HG03354 (cell line): Measurements from ENCODE around the gene PCSK1N.
"Not testable (repeated sequence)": the region's sequence is repeated elsewhere in the genome, so short reads cannot be mapped to it uniquely, and the experiment has no call there.

Source experiments
- ATAC-seq: cut with Tn5 transposase; IDR thresholded peaks from one replicate; pipeline ENCODE4 v1.9.1; 2021; ENCODE audit warnings: mild to moderate bottlenecking; ENCODE audit not compliant: unreplicated experiment, poor library complexity, severe bottlenecking

PCSK1N gene

GRCh38 chrX:48826135-48826875, 9.1 kb downstream of the PCSK1N start, which contains the start of gene ERAS:
ERAS (plus strand) TSS chrX:48826513; CDS start chrX:48829124, 2,611 bp downstream.
- no peak for ATAC-seq

DNA sequence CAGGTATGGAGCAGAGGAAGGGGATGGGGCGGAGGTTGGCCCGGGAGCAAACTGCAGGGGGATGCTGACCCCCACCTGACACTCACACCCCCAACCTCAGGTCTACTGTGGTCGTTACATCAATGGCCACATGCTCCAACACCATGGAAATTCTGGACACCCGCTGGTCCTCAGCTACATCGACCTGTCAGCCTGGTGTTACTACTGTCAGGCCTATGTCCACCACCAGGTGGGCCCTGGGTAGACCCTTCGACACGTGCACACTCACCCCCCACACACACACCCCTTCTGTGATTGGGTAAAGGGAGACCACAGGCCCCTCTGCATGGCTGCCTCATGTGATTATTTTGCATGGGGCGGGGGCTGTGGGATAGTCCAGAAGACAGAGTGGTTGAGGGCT, 11.3 kb downstream of the PCSK1N start:
- ATAC-seq, result no peak

DNA sequence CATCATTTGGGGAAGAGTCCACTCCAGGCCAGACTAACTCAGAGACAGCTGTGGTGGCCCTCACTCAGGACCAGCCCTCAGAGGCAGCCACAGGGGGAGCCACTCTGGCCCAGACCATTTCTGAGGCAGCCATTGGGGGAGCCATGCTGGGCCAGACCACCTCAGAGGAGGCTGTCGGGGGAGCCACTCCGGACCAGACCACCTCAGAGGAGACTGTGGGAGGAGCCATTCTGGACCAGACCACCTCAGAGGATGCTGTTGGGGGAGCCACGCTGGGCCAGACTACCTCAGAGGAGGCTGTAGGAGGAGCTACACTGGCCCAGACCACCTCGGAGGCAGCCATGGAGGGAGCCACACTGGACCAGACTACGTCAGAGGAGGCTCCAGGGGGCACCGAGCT, 12.4 kb downstream of the PCSK1N start:
- ATAC-seq, result no peak

DNA sequence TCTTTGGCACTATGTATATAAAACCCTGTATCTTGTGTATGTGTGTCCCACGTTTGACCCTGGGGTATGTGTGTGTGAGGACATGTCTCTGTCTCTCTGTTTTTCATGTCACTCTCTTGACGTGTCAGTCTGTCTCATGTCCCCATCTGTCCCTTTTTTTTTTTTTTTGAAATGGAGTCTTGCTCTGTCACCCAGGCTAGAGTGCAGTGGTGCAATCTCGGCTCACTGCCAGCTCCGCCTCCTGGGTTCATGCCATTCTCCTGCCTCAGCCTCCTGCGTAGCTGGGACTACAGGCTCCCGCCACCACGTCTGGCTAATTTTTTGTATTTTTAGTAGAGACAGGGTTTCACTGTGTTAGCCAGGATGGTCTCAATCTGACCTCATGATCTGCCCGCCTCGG, 16.0 kb downstream of the PCSK1N start:
- ATAC-seq, result not testable (repeated sequence)

DNA sequence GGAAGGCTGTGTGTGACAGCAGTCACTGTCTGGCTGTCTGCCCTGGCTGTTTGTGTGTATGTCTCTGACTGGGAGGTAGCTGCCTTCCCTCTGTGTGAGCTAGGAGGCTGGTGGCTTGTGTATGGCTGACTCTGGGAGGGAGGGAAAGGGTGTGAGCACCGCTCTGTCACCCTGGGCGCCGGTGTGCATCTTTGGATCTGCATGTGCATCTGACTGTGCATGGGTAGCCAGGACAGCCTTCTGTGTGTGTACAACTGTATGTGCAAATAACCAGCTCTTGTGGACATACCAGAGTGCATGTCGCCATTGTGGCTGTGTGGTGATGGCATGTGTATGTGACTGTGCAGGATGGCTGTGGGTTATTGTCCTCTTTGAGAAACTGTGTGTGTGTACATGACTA, 16.5 kb downstream of the PCSK1N start:
- no peak for ATAC-seq

DNA sequence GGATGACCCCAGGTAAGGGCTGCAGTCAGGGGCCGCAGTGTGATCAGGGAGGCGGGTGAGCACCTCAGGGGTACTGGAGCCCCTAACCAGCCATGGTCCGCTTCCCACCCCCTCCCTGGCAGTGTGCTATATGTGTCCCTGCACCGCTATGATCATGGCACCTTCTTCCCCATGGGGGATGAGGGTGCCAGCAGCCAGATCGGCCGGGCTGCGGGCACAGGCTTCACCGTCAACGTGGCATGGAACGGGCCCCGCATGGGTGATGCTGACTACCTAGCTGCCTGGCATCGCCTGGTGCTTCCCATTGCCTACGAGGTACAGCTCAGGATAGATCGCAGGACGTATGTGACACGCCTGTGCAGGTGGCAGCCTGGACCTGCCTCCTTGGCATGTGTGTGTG, 17.3 kb downstream of the PCSK1N start:
- ATAC-seq, result no peak

DNA sequence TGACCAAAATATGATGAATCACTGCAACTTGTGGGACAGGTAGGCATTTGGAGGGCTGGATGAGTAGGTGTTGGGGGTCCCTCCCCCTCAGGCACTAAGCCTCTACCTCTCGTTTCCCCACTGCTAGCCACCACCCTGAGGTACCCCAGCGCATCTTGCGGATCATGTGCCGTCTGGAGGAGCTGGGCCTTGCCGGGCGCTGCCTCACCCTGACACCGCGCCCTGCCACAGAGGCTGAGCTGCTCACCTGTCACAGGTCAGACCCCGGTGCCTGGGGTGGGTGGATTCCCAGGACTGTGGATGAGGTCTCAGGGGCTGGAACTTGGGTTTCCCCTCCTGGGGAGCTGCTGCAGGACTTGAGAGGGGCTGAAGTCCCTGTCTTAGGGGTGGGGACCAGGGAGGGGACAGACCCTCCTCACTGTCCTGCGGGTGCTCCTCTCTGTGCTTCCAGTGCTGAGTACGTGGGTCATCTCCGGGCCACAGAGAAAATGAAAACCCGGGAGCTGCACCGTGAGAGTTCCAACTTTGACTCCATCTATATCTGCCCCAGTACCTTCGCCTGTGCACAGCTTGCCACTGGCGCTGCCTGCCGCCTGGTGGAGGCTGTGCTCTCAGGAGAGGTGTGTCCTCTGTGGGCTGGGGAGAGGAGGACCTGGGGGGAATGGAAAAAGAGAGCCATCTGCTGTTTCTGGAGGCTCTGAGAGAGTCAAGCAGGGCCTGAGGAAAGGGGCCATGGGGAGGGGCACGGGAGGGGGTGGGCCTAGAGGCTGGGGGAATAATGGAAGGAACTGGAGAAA, 19.2 kb downstream of the PCSK1N start:
- ATAC-seq, result no peak

DNA sequence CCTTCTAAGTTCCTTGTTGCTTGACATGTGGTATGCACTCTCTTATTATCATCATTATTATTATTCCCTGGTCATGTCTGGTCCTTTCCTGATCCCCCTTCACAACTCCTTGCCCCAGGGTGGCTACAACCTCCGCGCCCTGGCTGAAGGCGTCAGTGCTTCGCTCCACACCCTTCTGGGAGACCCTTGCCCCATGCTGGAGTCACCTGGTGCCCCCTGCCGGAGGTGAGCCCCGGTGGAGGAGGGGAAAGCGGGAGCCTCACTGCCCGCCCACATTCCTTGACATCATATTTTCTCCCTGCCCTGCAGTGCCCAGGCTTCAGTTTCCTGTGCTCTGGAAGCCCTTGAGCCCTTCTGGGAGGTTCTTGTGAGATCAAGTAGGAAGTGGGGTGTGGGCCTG, 20.1 kb downstream of the PCSK1N start:
- no peak for ATAC-seq

DNA sequence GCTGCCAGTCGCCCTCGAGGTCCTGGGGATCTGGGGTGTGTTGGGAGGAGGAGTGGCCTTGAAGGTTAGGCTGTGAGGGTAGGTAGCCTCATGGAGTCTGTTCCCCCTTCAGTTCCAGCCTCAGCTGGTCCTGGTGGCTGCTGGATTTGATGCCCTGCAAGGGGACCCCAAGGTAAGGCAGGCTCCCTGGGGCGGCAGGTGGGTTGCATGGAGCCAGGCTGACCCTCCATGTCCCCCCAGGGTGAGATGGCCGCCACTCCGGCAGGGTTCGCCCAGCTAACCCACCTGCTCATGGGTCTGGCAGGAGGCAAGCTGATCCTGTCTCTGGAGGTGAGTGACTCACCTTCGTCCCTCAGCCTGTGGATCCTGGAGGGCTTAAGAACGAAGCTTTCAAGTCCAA, 20.7 kb downstream of the PCSK1N start:
- ATAC-seq, result no peak

- no peak for ATAC-seq
Observed at GRCh38 chrX:48813644-48814043, 21.8 kb downstream of the PCSK1N start.

- no peak for ATAC-seq
Observed at GRCh38 chrX:48806081-48806480, 29.3 kb downstream of the PCSK1N start.

DNA sequence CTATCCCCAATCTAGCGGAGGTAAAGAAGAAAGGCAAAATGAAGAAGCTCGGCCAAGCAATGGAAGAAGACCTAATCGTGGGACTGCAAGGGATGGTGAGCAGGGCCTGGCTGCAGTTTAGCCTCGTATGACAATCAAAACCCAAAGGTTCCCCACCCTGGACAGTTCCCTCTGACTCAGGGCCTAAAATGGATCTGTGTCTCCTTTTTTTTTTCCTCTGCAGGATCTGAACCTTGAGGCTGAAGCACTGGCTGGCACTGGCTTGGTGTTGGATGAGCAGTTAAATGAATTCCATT, 32.6 kb downstream of the PCSK1N start:
- no peak for ATAC-seq

- ATAC-seq, result peak; percentile 46
Observed at GRCh38 chrX:48802089-48802904, 33.1 kb downstream of the PCSK1N start.

DNA sequence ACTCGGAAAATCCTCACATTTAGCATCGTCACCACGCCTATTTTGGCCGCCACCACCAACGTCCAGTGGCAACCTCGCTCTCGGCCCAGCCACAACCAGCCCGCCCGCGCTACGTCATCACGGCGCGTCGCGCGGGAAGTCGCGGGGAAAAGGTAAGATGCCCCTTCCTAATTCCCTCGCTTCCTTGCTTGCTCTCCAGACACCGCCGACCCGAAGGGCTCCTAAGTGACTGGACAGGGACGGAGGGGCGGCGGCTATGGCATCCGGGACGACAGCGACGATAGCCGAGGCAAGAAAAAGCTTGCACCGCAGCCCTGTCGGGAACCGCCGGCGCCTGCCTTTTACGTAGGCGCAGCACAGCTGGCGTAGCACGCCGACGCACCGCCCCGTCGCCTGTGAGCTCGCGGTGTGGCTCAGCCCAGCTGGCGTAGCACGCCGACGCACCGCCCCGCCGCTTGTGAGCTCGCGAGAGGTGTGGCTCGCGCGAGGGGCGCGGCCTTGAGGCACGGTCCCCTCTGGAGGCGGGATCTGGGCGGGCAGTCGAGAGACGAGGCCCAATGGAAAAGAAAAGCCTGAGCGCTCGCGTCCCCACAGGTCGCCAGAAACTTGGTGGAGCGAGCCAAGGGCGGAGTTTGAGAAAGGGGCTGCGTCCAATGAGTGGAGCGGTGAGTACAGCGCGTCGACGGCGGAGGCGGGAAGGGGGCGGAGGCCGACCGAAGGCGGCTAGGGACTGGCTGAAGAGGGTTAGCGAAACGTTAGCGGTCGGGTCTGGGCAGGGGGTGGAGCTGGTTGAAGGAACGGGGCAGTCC, 33.9 kb downstream of the PCSK1N start, which contains the start of gene HDAC6:
Gene HDAC6, plus strand, starts transcription at position 788 of the 809 bp plus-strand sequence. CDS start 626 bp downstream, outside the sequence.
- peak; percentile 89 for ATAC-seq

- ATAC-seq, result no peak
Observed at GRCh38 chrX:48800574-48801279, 34.7 kb downstream of the PCSK1N start.

DNA sequence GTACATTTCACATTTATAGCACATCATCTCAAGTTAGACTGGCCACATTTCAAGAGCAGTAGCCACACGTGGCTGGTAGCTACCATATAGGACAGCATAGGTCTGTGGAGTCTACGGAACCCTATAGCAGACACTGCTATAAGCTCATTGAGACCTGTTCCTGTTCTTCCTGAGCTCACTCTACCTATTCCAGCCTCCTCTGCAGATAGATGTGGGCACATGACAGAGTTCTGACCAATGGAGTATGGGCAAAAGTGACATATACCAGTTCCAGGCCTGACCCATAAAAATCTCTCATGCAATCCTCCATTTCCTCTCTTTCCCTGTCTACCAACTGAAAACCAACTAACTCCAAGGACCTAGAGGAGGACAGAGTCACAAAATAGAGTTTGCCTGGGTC, 37.1 kb downstream of the PCSK1N start:
- ATAC-seq, result no peak

- no peak for ATAC-seq
Observed at GRCh38 chrX:48794911-48795515, 40.4 kb downstream of the PCSK1N start.

- ATAC-seq, result no peak
Observed at GRCh38 chrX:48794340-48794910, 41.0 kb downstream of the PCSK1N start.
